WTC11 (cell line): ENCODE measurements around the gene CDH13. TPM values are rescaled to one million over a fixed set of nuclear protein-coding genes. Genes with fewer than 3 reads are reported as not detected.

Experiments
- ATAC-seq: fragments of 200-7000 bp; cut with Tn5 transposase; 2 replicates; pipeline ENCODE4 v1.10.0; 2021; ENCODE audit warnings: mild to moderate bottlenecking, moderate library complexity
- CTCF ChIA-PET: fragments of 300-600 bp; sonication (Branson Sonifier 250); formaldehyde crosslinking; loops from one replicate; lab custom pipeline; 2021; ENCODE audit warnings: antibody characterized with exemption; lab: Charles Lee
- POLR2A ChIA-PET: fragments of 350-600 bp; sonication (Branson Sonifier 250); formaldehyde crosslinking; loops from one replicate; lab custom pipeline; 2021; ENCODE audit warnings: antibody characterized with exemption; lab: Charles Lee
- DNase-seq: peaks from one replicate; pipeline ENCODE4 v3.0.0; 2021; ENCODE audit warnings: low spot score
- H3K27ac Mint-ChIP-seq: 2 replicates; pipeline ENCODE4 v1.8.0; 2021; ENCODE audit warnings: mixed read lengths
- H3K27me3 Mint-ChIP-seq: 2 replicates; pipeline ENCODE4 v1.8.0; 2021; ENCODE audit warnings: low read depth, mild to moderate bottlenecking, moderate library complexity, mixed read lengths
- H3K36me3 Mint-ChIP-seq: 2 replicates; pipeline ENCODE4 v1.8.0; 2021; ENCODE audit warnings: mixed read lengths
- H3K4me1 Mint-ChIP-seq: 2 replicates; pipeline ENCODE4 v1.8.0; 2022; ENCODE audit warnings: mixed read lengths
- H3K4me3 Mint-ChIP-seq: 2 replicates; pipeline ENCODE4 v1.8.0; 2021; ENCODE audit warnings: mild to moderate bottlenecking, moderate library complexity, mixed read lengths
- H3K9me3 Mint-ChIP-seq: 2 replicates; pipeline ENCODE4 v1.8.0; 2021; ENCODE audit warnings: mixed read lengths
- AR ChIP-seq: fragments of 250-450 bp; sonication (Bioruptor Pico); IDR thresholded peaks from 2 replicates; pipeline ENCODE4 v1.9.0; 2021; ENCODE audit warnings: mild to moderate bottlenecking
- ATF3 ChIP-seq: sonication (generic); formaldehyde crosslinking; conservative IDR thresholded peaks from 2 replicates; pipeline ENCODE4 v1.8.1; 2022; ENCODE audit warnings: mild to moderate bottlenecking, missing genetic modification reagents
- ATF6 ChIP-seq: sonication (generic); formaldehyde crosslinking; IDR thresholded peaks from 2 replicates; pipeline ENCODE4 v1.8.1; 2023; ENCODE audit warnings: mild to moderate bottlenecking, missing genetic modification reagents
- CREB1 ChIP-seq: sonication (generic); formaldehyde crosslinking; IDR thresholded peaks from 2 replicates; pipeline ENCODE4 v1.8.0; 2023; ENCODE audit warnings: mild to moderate bottlenecking, missing genetic modification reagents
- ELF4 ChIP-seq: sonication (generic); formaldehyde crosslinking; IDR thresholded peaks from 2 replicates; pipeline ENCODE4 v1.8.1; 2022; ENCODE audit warnings: low read depth, mild to moderate bottlenecking, moderate library complexity, missing genetic modification reagents
- ESRRA ChIP-seq: sonication (generic); formaldehyde crosslinking; IDR thresholded peaks from 2 replicates; pipeline ENCODE4 v1.8.1; 2022; ENCODE audit warnings: mild to moderate bottlenecking, missing genetic modification reagents, borderline replicate concordance
- ETV6 ChIP-seq: sonication (generic); formaldehyde crosslinking; IDR thresholded peaks from 2 replicates; pipeline ENCODE4 v1.8.1; 2022; ENCODE audit warnings: mild to moderate bottlenecking, missing genetic modification reagents
- FOXP1 ChIP-seq: sonication (generic); formaldehyde crosslinking; IDR thresholded peaks from 2 replicates; pipeline ENCODE4 v1.8.0; 2022; ENCODE audit warnings: missing genetic modification reagents, mild to moderate bottlenecking, moderate library complexity, borderline replicate concordance
- GABPB1 ChIP-seq: sonication (generic); formaldehyde crosslinking; IDR thresholded peaks from 2 replicates; pipeline ENCODE4 v1.8.1; 2023; ENCODE audit warnings: mild to moderate bottlenecking, missing genetic modification reagents
- GTF2I ChIP-seq: fragments of 250-450 bp; sonication (Bioruptor Pico); conservative IDR thresholded peaks from 2 replicates; pipeline ENCODE4 v1.4.0; 2021; ENCODE audit warnings: mild to moderate bottlenecking
- IRF1 ChIP-seq: sonication (generic); formaldehyde crosslinking; IDR thresholded peaks from 2 replicates; pipeline ENCODE4 v1.8.0; 2023; ENCODE audit warnings: missing genetic modification reagents
- IRF2 ChIP-seq: sonication (generic); formaldehyde crosslinking; IDR thresholded peaks from 2 replicates; pipeline ENCODE4 v1.8.0; 2022; ENCODE audit warnings: low read depth, missing genetic modification reagents, borderline replicate concordance
- MLX ChIP-seq: sonication (generic); formaldehyde crosslinking; IDR thresholded peaks from 2 replicates; pipeline ENCODE4 v1.8.1; 2023; ENCODE audit warnings: mild to moderate bottlenecking, missing genetic modification reagents, moderate library complexity
- NFATC4 ChIP-seq: fragments of 250-450 bp; sonication (Bioruptor Pico); IDR thresholded peaks from 2 replicates; pipeline ENCODE4 v1.9.0; 2021; ENCODE audit warnings: mild to moderate bottlenecking
- NFE2L1 ChIP-seq: sonication (generic); formaldehyde crosslinking; IDR thresholded peaks from 2 replicates; pipeline ENCODE4 v1.8.1; 2023; ENCODE audit warnings: missing genetic modification reagents
- TCF7 ChIP-seq: sonication (generic); formaldehyde crosslinking; IDR thresholded peaks from 2 replicates; pipeline ENCODE4 v1.8.0; 2022; ENCODE audit warnings: mild to moderate bottlenecking, low read depth, missing genetic modification reagents, moderate library complexity
- USF1 ChIP-seq: sonication (generic); formaldehyde crosslinking; IDR thresholded peaks from 2 replicates; pipeline ENCODE4 v1.8.0; 2022; ENCODE audit warnings: mild to moderate bottlenecking, missing genetic modification reagents
- ZBTB43 ChIP-seq: sonication (generic); formaldehyde crosslinking; IDR thresholded peaks from 2 replicates; pipeline ENCODE4 v1.8.1; 2023; ENCODE audit warnings: mild to moderate bottlenecking, missing genetic modification reagents
- ZNF263 ChIP-seq: sonication (generic); formaldehyde crosslinking; IDR thresholded peaks from 2 replicates; pipeline ENCODE4 v1.8.1; 2022; ENCODE audit warnings: low read depth, mild to moderate bottlenecking, moderate library complexity, missing genetic modification reagents
- ZNF281 ChIP-seq: sonication (generic); formaldehyde crosslinking; IDR thresholded peaks from 2 replicates; pipeline ENCODE4 v1.8.0; 2023; ENCODE audit warnings: mild to moderate bottlenecking, missing genetic modification reagents
- ZNF423 ChIP-seq: fragments of 250-450 bp; sonication (Bioruptor Pico); IDR thresholded peaks from 2 replicates; pipeline ENCODE4 v2.1.2; 2022; ENCODE audit warnings: mild to moderate bottlenecking, moderate library complexity
- total RNA-seq: library from RNA; stranded (reverse); gene quantifications from 3 replicates; pipeline ENCODE4 v1.2.3, GENCODE V29; 2021

The CDH13 gene
- total RNA-seq, 1 experiment from 2014 or later: 0.81 TPM

- TF ChIP-seq ZNF281 (CRISPR knock-in tag): no peak
- no peak for TF ChIP-seq USF1 (CRISPR knock-in tag)
- no peak for TF ChIP-seq GTF2I
- no peak for TF ChIP-seq ELF4 (CRISPR knock-in tag)
- TF ChIP-seq NFATC4 (CRISPR knock-in tag): no peak
- no peak for TF ChIP-seq CREB1 (CRISPR knock-in tag)
- TF ChIP-seq IRF2: no peak
- TF ChIP-seq, all 79 proteins: peak for 0
These were observed 884.1 kb downstream of the CDH13 start (continued) for GRCh38 chr16:83510906-83511305.

- no peaks in the 10 kb centered on the region for H3K4me1 Mint-ChIP-seq
- POLR2A ChIA-PET: no interaction called here
- CTCF ChIA-PET: no interaction called here
- TF ChIP-seq NFE2L1 (CRISPR knock-in tag) (no peak), IRF1 (no peak), GABPB1 (CRISPR knock-in tag) (no peak), FOXP1 (CRISPR knock-in tag) (no peak), ZNF423 (CRISPR knock-in tag) (no peak), ETV6 (CRISPR knock-in tag) (no peak), TCF7 (CRISPR knock-in tag) (no peak), ESRRA (CRISPR knock-in tag) (no peak), NFATC4 (CRISPR knock-in tag) (no peak), ZBTB43 (CRISPR knock-in tag) (no peak), MLX (CRISPR knock-in tag) (no peak)
- H3K4me3 Mint-ChIP-seq: no peak overlapping the region
- no peak for DNase-seq
- H3K9me3 Mint-ChIP-seq: peaks cover 28% of the 10 kb centered on the region
- H3K27me3 Mint-ChIP-seq: no peaks in the 10 kb centered on the region
- H3K27ac Mint-ChIP-seq: no peak overlapping the region
- ATAC-seq: no peak
- peaks cover 10% of the 10 kb centered on the region for H3K36me3 Mint-ChIP-seq
These were observed 886.4 kb downstream of the CDH13 start for GRCh38 chr16:83513008-83513755.

- no peaks in the 10 kb centered on the region for H3K27me3 Mint-ChIP-seq
- no peak for TF ChIP-seq ZNF263 (CRISPR knock-in tag)
- no peak for TF ChIP-seq ATF6 (CRISPR knock-in tag)
- TF ChIP-seq AR (CRISPR knock-in tag): no peak
- no peak for TF ChIP-seq ELF4 (CRISPR knock-in tag)
- TF ChIP-seq MLX (CRISPR knock-in tag): no peak
- TF ChIP-seq ATF3 (CRISPR knock-in tag): no peak
These were observed 888.6 kb downstream of the CDH13 start for GRCh38 chr16:83515395-83515794.

More at GRCh38 chr16:83515395-83515794, 888.6 kb downstream of the CDH13 start:
- no peak overlapping the region for H3K4me3 Mint-ChIP-seq
- H3K27ac Mint-ChIP-seq: no peak overlapping the region
- H3K4me1 Mint-ChIP-seq: no peaks in the 10 kb centered on the region
- ATAC-seq: no peak
- peaks cover 28% of the 10 kb centered on the region for H3K9me3 Mint-ChIP-seq
- peaks cover 10% of the 10 kb centered on the region for H3K36me3 Mint-ChIP-seq
- no peak for DNase-seq
- POLR2A ChIA-PET: no interaction called here
- CTCF ChIA-PET: no interaction called here
